CD4-positive, alpha-beta T cell treated with Interleukin-6 for 4 hours (primary cell): ENCODE results near the gene CEP162.
"Not testable (repeated sequence)": the region's sequence is repeated elsewhere in the genome, so short reads cannot be mapped to it uniquely, and the experiment has no call there.

ENCODE experiments used
- DNase-seq: peaks from one replicate; pipeline ENCODE4 v3.0.0-alpha.2; 2020; ENCODE audit warnings: mixed read lengths

Gene CEP162

GRCh38 chr6:84223608-84224007 lies 3.8 kb downstream of the CEP162 start:
- not testable (repeated sequence) for DNase-seq

DNA sequence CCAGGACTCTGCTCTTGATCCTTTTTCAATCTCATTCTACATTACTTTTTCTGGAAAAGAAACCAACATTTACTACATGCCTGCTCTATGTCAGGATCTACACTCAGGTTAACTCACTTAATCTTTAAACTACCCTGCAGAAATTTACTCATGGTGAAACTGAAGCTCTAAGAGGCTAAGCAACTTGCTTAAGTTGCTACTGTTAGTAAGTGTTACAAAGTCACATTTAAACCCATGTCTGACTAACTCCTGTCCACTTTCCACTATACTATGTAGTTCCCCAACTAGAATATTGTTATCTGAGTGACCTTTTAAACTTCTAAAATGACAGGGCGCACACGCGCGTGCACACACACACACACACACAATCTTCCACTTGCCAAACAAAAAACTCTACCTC lies 5.0 kb downstream of the CEP162 start:
- no peak for DNase-seq

DNA sequence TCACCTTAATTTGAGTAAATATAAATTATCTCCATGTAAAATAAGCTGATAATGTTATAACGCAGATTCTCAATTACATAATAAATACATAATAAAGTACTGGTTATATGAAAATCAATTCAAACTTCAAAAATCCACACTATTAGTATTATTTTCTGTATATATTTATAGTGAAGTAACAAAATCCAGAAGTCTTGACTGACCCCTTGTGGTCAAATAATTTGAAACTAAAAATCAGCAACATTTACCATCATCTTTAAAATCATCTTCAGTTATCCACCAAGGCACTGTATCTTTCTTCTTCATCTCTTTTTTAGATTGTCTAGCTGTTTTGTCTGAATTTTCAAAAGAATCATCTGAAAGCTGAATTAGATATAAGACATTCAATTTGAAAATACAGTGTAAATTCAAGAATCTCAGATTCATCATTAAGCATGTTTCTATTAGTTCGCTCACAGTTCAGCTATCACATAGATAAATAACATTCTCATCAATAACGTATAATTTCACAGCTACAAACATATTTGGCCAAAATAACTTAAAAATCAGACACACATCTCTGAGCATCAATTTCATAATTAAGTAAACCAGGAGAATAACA lies 6.5 kb downstream of the CEP162 start:
- no peak for DNase-seq

GRCh38 chr6:84218091-84218490 lies 9.4 kb downstream of the CEP162 start:
- no peak for DNase-seq

DNA sequence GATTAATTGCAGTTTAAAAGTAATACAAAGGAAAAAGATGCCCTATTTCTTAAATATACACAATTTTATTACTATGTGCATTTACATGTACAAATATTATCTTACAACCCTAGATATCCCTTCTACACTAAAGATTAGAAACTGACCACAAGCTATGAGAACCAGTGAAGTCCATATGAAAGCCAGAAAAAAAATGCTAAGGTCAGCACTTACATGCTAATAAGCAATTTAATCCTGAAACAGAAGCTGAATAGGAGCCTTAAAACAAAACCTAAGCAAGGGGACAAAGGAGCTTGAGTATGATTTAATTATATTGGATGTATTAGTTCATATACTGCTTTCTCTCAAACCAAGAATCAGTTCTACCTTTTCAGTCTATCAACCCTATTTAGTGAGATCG lies 14.2 kb downstream of the CEP162 start:
- DNase-seq, result no peak

- DNase-seq, result no peak
Measured at GRCh38 chr6:84204011-84204410, 23.4 kb downstream of the CEP162 start.

DNA sequence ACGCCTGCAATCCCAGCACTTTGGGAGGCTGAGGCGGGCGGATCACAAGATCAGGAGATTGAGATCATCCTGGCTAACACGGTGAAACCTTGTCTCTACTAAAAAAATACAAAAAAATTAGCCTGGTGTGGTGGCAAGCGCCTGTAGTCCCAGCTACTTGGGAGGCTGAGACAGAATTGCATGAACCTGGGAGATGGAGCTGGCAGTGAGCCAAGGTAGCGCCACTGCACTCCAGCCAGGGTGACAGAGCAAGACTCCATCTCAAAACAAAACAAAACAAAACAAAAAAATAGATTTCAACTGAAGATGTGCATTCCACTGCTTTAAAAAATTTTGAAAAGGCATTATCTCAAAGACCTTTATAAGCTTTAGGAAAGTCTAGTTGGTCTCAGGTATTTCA lies 27.5 kb downstream of the CEP162 start:
- not testable (repeated sequence) for DNase-seq

DNA sequence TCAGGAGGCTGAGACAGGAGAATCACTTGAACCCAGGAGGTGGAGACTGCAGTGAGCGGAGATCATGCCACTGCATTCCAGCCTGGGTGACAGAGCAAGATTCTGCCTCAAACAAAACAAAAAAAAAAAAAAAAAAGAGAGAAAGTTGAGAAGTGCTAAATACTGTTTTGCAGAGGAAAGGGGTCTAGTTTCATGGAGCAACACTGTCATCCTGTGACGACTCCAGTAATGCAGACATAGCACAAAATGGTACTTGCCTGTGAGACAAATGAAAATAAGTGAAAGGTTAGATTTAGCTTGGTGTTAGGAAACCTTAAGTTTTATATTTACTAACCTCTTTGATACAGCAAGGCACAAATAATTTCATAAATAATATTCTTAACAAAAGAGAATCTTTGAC lies 29.7 kb downstream of the CEP162 start:
- DNase-seq, result no peak

- no peak for DNase-seq
Measured at GRCh38 chr6:84193114-84193708, 34.2 kb downstream of the CEP162 start.

- no peak for DNase-seq
Measured at GRCh38 chr6:84191802-84192201, 35.6 kb downstream of the CEP162 start.

DNA sequence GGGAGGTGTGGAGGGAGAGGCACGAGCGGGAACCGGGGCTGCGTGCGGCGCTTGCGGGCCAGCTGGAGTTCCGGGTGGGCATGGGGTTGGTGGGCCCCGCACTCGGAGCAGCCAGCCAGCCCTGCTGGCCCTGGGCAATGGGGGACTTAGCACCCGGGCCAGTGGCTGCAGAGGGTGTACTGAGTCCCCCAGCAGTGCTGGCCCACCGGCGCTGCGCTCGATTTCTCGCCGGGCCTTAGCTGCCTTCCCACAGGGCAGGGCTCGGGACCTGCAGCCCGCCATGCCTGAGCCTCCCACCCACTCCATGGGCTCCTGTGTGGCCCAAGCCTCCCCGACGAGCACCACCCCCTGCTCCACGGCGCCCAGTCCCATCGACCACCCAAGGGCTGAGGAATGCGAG lies 38.1 kb downstream of the CEP162 start:
- not testable (repeated sequence) for DNase-seq

DNA sequence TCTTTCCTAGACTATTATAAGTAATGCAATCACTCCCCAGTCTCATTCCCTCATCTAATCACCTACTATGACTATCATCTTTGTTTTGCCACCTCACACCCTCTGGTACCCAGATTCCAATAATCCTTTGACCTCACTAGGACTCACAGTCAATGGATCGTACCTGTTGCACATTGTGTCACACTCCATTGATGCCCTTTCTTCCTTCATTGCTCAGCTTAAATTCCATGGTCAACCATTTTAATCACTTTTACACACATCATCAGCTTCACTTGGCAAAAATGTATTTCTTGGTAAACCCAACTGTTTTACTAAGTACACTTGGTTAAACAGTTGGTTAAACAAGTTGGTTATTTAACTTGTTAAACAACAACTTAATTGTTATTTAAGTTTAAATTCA lies 44.0 kb downstream of the CEP162 start:
- no peak for DNase-seq

GRCh38 chr6:84182001-84182400 lies 45.4 kb downstream of the CEP162 start:
- no peak for DNase-seq

- no peak for DNase-seq
Measured at GRCh38 chr6:84177241-84177640, 50.2 kb downstream of the CEP162 start.

DNA sequence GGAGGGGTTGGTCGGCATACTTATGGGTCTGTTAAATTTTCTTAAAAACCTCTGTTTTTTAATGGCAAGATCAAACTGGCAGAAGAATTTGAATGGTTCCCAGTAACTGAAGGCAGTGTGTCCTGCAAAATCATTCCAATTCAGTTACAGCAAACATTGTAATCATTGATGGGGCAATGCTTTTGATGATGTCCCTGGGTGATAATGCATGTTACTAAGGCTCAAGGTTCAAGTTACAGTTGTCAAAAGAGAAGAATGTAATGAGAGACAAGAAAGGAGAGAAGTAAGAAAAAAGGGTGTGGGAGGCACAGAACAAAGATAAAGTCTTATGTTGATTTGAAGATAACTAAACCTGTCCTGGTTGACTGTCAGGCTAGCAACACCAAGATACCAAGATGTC lies 54.9 kb downstream of the CEP162 start:
- DNase-seq, result no peak

GRCh38 chr6:84172080-84172479 lies 55.4 kb downstream of the CEP162 start:
- no peak for DNase-seq

DNA sequence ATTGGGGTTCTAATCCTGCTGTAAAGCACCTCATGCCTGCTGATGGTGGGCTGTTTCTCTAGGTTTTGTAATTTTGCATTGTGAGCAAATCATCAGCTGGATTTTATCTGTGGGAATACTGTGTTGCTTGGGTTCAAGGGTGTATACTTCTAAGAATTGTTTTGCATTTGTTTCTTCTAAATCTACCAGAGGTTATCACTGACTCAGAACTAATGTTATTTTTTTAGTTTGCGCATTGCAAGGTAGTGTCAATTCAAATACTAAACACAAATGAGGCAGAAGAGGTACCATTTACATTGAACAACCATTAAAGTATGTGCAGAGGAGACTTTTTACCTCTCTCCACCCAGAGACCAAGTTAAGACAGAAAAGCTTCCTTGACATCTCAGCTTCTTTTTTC lies 60.0 kb downstream of the CEP162 start:
- DNase-seq, result no peak

GRCh38 chr6:84166395-84166794 lies 61.0 kb downstream of the CEP162 start:
- no peak for DNase-seq

- not testable (repeated sequence) for DNase-seq
Measured at GRCh38 chr6:84164328-84164727, 63.1 kb downstream of the CEP162 start.

DNA sequence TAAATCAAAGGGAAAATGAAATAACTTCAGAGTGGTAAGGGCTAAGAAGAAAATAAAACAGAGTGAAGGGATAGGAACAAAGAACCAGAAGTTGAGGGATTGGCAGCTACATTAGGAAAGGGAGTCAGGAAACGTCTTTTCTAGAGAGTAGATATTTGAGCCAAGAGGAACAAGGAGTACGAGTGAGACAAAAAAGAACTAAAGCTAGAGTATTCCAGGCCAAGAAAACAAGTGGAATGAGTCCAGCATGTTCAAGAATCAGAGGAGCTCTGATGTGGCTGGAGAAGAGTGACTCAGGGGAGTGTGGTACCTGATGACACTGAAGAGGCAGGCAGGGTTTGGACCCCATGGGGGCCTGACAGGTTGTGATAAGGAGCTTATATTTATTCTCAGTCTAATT lies 66.3 kb downstream of the CEP162 start:
- no peak for DNase-seq

DNA sequence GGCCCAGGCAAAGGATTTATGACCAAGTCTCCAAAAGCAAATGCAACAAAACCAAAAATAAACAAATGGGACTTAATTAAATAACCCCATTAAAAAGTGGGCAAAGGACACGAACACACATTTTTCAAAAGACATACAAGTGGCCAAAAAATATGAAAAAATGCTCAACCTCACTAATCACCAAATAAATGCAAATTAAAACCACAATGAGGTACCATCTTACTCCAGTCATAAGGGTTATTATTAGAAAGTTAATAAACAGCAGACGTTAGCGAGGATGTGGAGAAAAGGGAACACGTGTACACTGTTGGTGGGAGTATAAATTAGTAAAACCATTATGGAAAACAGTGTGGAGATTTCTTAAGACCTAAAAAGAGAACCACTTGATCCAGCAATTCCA lies 71.1 kb downstream of the CEP162 start:
- DNase-seq, result no peak

- DNase-seq, result no peak
Measured at GRCh38 chr6:84151669-84152068, 75.8 kb downstream of the CEP162 start.

- DNase-seq, result no peak
Measured at GRCh38 chr6:84150705-84151104, 76.7 kb downstream of the CEP162 start.

GRCh38 chr6:84141521-84141920 lies 85.9 kb downstream of the CEP162 start:
- DNase-seq, result no peak

GRCh38 chr6:84139311-84139710 lies 88.1 kb downstream of the CEP162 start:
- DNase-seq, result no peak
